ENCODE data around the gene SFXN5. TPM values are rescaled to one million over a fixed set of nuclear protein-coding genes. Genes with fewer than 3 reads are reported as not detected.

SFXN5 gene
- total and polyA plus RNA-seq, 7 donors = 5.1 to 17.1 (median 12.2) TPM

- H3K27ac ChIP-seq = no peak overlapping the region
- ATAC-seq (no peak), DNase-seq (no peak)
- H3K4me1 ChIP-seq = no peaks in the 10 kb centered on the region
- intact Hi-C loops (cut with DNase I) = no loop called here
- no peaks in the 10 kb centered on the region for H3K27me3 ChIP-seq (ENCODE audit: insufficient read depth in 3 of 3, low read length in 2 of 3)
- WGBS, 3 donors = 79 to 93% (median 89%) methylated on average over 8 of the region's 8 CpGs
- TF ChIP-seq, protein P1, sequence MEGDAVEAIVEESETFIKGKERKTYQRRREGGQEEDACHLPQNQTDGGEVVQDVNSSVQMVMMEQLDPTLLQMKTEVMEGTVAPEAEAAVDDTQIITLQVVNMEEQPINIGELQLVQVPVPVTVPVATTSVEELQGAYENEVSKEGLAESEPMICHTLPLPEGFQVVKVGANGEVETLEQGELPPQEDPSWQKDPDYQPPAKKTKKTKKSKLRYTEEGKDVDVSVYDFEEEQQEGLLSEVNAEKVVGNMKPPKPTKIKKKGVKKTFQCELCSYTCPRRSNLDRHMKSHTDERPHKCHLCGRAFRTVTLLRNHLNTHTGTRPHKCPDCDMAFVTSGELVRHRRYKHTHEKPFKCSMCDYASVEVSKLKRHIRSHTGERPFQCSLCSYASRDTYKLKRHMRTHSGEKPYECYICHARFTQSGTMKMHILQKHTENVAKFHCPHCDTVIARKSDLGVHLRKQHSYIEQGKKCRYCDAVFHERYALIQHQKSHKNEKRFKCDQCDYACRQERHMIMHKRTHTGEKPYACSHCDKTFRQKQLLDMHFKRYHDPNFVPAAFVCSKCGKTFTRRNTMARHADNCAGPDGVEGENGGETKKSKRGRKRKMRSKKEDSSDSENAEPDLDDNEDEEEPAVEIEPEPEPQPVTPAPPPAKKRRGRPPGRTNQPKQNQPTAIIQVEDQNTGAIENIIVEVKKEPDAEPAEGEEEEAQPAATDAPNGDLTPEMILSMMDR (IDR thresholded peaks at IDR 0.05) = no peak
- H3K9me3 ChIP-seq = no peaks in the 10 kb centered on the region
- H3K36me3 ChIP-seq (ENCODE audit: insufficient read depth in 1 of 2, low read depth in 1 of 2) = peaks cover 0 to 37% of the 10 kb centered on the region in 2 donors
- H3K4me3 ChIP-seq = no peak overlapping the region
These were observed 51.2 kb downstream of the SFXN5 start for GRCh38 chr2:73020306-73020656.

- no peaks in the 10 kb centered on the region for H3K27me3 ChIP-seq (ENCODE audit: insufficient read depth in 3 of 3, low read length in 2 of 3)
- peaks cover 0 to 33% of the 10 kb centered on the region in 2 donors for H3K36me3 ChIP-seq (ENCODE audit: insufficient read depth in 1 of 2, low read depth in 1 of 2)
- no peak overlapping the region for H3K4me3 ChIP-seq
- TF ChIP-seq, protein P1 (IDR thresholded peaks at IDR 0.05) = no peak
- no peak for ATAC-seq
- H3K4me1 ChIP-seq = no peaks in the 10 kb centered on the region
- no peak overlapping the region for H3K27ac ChIP-seq
- intact Hi-C loops (cut with DNase I) = no loop called here
- WGBS, 3 donors = 93 to 97% (median 95%) methylated on average over 2 of the region's 2 CpGs
- DNase-seq = no peak
- H3K9me3 ChIP-seq = no peaks in the 10 kb centered on the region
These were observed 53.2 kb downstream of the SFXN5 start for GRCh38 chr2:73018188-73018825.

- Histone ChIP-seq H3K27me3 (ENCODE audit: insufficient read depth in 3 of 3, low read length in 2 of 3) (no peaks in the 10 kb centered on the region), H3K4me3 (no peak overlapping the region), H3K36me3 (ENCODE audit: insufficient read depth in 1 of 2, low read depth in 1 of 2) (peaks cover 0 to 13% of the 10 kb centered on the region in 2 donors), H3K4me1 (no peaks in the 10 kb centered on the region), H3K27ac (no peak overlapping the region), H3K9me3 (no peaks in the 10 kb centered on the region)
- TF ChIP-seq, protein P1 (IDR thresholded peaks at IDR 0.05) = no peak
- 61 to 72% (median 65%) methylated on average over 3 of the region's 3 CpGs for WGBS, 3 donors
- intact Hi-C loops (cut with DNase I) = no loop called here
- no peak for DNase-seq
- ATAC-seq = no peak
These were observed 57.6 kb downstream of the SFXN5 start for GRCh38 chr2:73013936-73014335.

DNA sequence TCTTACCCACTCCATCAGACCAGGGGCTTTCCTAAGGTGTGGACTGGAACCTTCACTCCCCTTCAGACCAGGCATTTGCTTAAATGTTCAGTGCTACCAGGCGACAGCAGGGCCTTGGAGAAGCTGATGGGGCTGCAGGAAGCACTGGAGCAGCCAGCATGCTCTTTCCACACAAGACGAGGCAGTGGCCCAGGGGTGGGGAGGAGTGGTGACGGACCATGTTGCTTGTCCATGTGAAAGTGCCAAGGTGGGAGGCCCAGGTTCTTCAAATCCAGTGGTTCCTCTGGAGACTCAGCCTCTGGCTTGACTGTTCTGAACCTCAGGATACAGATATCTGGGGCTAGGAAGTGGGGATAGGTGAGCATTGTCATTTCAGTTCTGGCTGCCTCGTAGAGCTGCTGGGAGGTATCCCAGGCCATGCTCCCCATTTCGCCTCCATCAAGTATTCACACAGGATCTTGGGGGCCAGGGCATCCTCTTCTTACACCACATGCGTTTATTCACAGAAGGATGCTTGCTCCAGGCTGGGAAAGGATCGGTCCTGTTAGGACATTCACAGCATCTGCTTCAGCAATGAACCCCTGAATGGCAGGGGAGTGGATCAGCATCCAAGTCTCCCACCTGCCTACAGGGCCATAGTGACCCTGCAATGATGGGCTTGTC is 62.2 kb downstream of the SFXN5 start:
- no peak overlapping the region for H3K4me3 ChIP-seq
- peaks cover 0 to 24% of the 10 kb centered on the region in 2 donors for H3K36me3 ChIP-seq (ENCODE audit: insufficient read depth in 1 of 2, low read depth in 1 of 2)
- no peaks in the 10 kb centered on the region for H3K27me3 ChIP-seq (ENCODE audit: insufficient read depth in 3 of 3, low read length in 2 of 3)
- TF ChIP-seq, protein P1 (IDR thresholded peaks at IDR 0.05) = no peak
- DNase-seq = no peak
- H3K9me3 ChIP-seq = no peaks in the 10 kb centered on the region
- 94 to 99% (median 98%) methylated on average over 7 of the region's 7 CpGs for WGBS, 3 donors
- no peak for ATAC-seq
- no peak overlapping the region for H3K27ac ChIP-seq
- H3K4me1 ChIP-seq = no peaks in the 10 kb centered on the region
- intact Hi-C loops (cut with DNase I) = no loop called here

Measured in psoas muscle (tissue), 8 donors.